Vagina (tissue), 2 donors: Measurements from ENCODE around the gene PLCB2. TPM values are rescaled to one million over a fixed set of nuclear protein-coding genes. Genes with fewer than 3 reads are reported as not detected.
A peak's percentile ranks its signal among the peaks of the same experiment; 100 is the strongest.

Source experiments
- DNase-seq, 2 donors: peaks; one replicate each; pipeline ENCODE4 v3.0.0-alpha.2; 2017; ENCODE audit errors: extremely low spot score in 2 of 2
- H3K27ac ChIP-seq: fragments of 200-600 bp; sonication (generic); one replicate; pipeline ENCODE4 v1.5.1; 2019
- H3K27me3 ChIP-seq: fragments of 200-600 bp; sonication (generic); one replicate; pipeline ENCODE4 v1.5.1; 2019
- H3K36me3 ChIP-seq, 2 donors: fragments of 200-600 bp; sonication (generic); one replicate each; pipeline ENCODE4 v1.5.1; 2017 to 2019
- H3K4me1 ChIP-seq: fragments of 200-600 bp; sonication (generic); one replicate; pipeline ENCODE4 v1.5.1; 2019
- H3K4me3 ChIP-seq, 2 donors: fragments of 200-600 bp; sonication (generic); 1 replicate in 1 of 2; 2 replicates in 1 of 2; pipeline ENCODE4 v1.5.1; 2016 to 2019
- H3K9me3 ChIP-seq: fragments of 200-600 bp; sonication (generic); one replicate; pipeline ENCODE4 v1.5.1; 2019
- POLR2A ChIP-seq, 2 donors: fragments of 450-650 bp; IDR thresholded peaks; one replicate each; pipeline ENCODE4 v1.6.1; 2017; ENCODE audit warnings: antibody characterized with exemption in 2 of 2, mild to moderate bottlenecking in 2 of 2, moderate library complexity in 2 of 2
- POLR2AphosphoS5 ChIP-seq, 2 donors: sonication (generic); formaldehyde crosslinking; IDR thresholded peaks; one replicate each; pipeline ENCODE4 v1.9.0; 2017; ENCODE audit warnings: antibody characterized with exemption in 2 of 2, mild to moderate bottlenecking in 2 of 2, low read depth in 1 of 2; ENCODE audit not compliant: insufficient read depth in 1 of 2
- intact Hi-C: fragments of 100-400 bp; cut with DNase I; formaldehyde crosslinking; loops from one replicate; pipeline ENCODE4 v1.15.1; 2023
- total RNA-seq: library from RNA; depleted of rRNA; stranded (reverse); fragments of >200 nt; gene quantifications from one replicate; pipeline ENCODE4 v1.2.3, GENCODE V29; 2016
- TF ChIP-seq, protein P1 (sequence below), 3 experiments: fragments of 450-650 bp in 2 of 3; fragments of 200-600 bp in 1 of 3; sonication (generic) in 1 of 3; IDR thresholded peaks; one replicate each; pipeline ENCODE4 v1.5.1; 2017 to 2019; ENCODE audit warnings: antibody characterized with exemption in 3 of 3, mild to moderate bottlenecking in 2 of 3, moderate library complexity in 2 of 3

The PLCB2 gene
- total RNA-seq, 1 donor from 2014 or later, result 14.0 TPM

DNA sequence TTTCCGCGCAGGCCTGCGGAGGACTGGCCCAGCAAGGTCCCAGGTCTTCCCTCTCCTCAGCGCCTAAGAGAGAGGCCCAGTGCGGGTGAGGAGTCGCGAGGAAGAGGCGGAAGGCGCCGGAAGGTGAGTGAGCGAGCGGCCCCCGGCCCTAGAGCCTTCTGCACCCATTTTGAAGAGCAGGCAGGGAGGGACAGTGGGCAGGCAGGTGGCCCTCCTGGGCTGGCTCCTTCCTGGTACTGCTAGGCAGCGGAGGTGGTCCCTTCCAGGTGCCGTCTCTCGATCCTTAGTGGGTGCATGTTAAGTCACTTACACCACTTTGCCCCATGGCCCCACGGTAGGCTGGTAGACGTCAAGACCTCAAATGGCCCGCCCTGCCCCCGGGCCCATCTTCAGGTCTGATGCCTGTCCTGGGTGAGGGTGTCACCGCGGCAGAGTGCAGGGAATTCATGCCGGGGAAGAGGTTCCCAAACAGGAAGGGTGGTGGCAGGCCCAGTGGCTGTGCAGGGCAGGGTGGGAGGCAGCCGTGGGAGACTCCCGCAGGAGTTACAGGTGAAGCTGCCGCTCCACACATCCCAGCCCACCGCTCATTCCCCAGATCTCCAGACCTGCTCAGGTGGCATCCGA is 54.5 kb downstream of the PLCB2 start:
- peak overlapping the region; percentile 61 for H3K27ac ChIP-seq
- no peaks in the 10 kb centered on the region for H3K36me3 ChIP-seq
- TF ChIP-seq POLR2A (IDR thresholded peaks at IDR 0.05) (no peak), POLR2AphosphoS5 (IDR thresholded peaks at IDR 0.05; ENCODE audit: insufficient read depth in 1 of 2, low read depth in 1 of 2) (no peak)
- TF ChIP-seq, protein P1, sequence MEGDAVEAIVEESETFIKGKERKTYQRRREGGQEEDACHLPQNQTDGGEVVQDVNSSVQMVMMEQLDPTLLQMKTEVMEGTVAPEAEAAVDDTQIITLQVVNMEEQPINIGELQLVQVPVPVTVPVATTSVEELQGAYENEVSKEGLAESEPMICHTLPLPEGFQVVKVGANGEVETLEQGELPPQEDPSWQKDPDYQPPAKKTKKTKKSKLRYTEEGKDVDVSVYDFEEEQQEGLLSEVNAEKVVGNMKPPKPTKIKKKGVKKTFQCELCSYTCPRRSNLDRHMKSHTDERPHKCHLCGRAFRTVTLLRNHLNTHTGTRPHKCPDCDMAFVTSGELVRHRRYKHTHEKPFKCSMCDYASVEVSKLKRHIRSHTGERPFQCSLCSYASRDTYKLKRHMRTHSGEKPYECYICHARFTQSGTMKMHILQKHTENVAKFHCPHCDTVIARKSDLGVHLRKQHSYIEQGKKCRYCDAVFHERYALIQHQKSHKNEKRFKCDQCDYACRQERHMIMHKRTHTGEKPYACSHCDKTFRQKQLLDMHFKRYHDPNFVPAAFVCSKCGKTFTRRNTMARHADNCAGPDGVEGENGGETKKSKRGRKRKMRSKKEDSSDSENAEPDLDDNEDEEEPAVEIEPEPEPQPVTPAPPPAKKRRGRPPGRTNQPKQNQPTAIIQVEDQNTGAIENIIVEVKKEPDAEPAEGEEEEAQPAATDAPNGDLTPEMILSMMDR (IDR thresholded peaks at IDR 0.05), result no peak

GRCh38 chr15:40252438-40253166 is 55.1 kb downstream of the PLCB2 start:
- intact Hi-C loops, result no loop called here
- peak overlapping the region; percentile 61 for H3K27ac ChIP-seq
- peak overlapping the region; percentile 49 to 57 for H3K4me3 ChIP-seq
- no peak for DNase-seq
- no peaks in the 10 kb centered on the region for H3K27me3 ChIP-seq
- TF ChIP-seq, protein P1 (IDR thresholded peaks at IDR 0.05), result no peak
- TF ChIP-seq POLR2A (IDR thresholded peaks at IDR 0.05), result no peak
- TF ChIP-seq POLR2AphosphoS5 (IDR thresholded peaks at IDR 0.05; ENCODE audit: insufficient read depth in 1 of 2, low read depth in 1 of 2), result no peak
- peaks cover 50% of the 10 kb centered on the region for H3K4me1 ChIP-seq
- no peaks in the 10 kb centered on the region for H3K9me3 ChIP-seq
- H3K36me3 ChIP-seq, result no peaks in the 10 kb centered on the region

More for the DNA sequence above, 54.5 kb downstream of the PLCB2 start:
- H3K4me3 ChIP-seq, result peak overlapping the region; percentile 49 to 57
- H3K27me3 ChIP-seq, result no peaks in the 10 kb centered on the region
- DNase-seq, result no peak
- peaks cover 48% of the 10 kb centered on the region for H3K4me1 ChIP-seq
- intact Hi-C loops, result no loop called here
- no peaks in the 10 kb centered on the region for H3K9me3 ChIP-seq

DNA sequence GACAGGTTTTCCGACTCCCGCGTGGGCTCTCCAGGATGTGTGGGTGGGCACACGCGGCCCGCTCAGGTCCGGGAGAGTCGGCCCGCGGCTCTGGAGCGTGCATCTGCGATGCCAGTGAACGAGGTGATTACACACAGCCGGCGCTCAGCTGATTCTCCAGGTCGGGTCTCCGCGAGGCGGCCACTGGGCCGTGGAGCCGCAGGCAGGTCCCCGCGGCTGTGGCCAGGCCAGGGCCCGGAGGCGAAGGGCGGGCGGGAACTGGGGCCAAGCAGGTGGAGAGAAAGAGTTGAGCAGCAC is 55.6 kb downstream of the PLCB2 start:
- TF ChIP-seq, protein P1 (IDR thresholded peaks at IDR 0.05), result no peak
- TF ChIP-seq POLR2AphosphoS5 (IDR thresholded peaks at IDR 0.05; ENCODE audit: insufficient read depth in 1 of 2, low read depth in 1 of 2), result no peak
- TF ChIP-seq POLR2A (IDR thresholded peaks at IDR 0.05), result no peak
- intact Hi-C loops, result no loop called here
- no peaks in the 10 kb centered on the region for H3K27me3 ChIP-seq
- H3K4me3 ChIP-seq, result peak overlapping the region; percentile 49 to 57
- no peak for DNase-seq
- no peaks in the 10 kb centered on the region for H3K9me3 ChIP-seq
- peaks cover 50% of the 10 kb centered on the region for H3K4me1 ChIP-seq
- H3K36me3 ChIP-seq, result no peaks in the 10 kb centered on the region
- H3K27ac ChIP-seq, result peak overlapping the region; percentile 61

DNA sequence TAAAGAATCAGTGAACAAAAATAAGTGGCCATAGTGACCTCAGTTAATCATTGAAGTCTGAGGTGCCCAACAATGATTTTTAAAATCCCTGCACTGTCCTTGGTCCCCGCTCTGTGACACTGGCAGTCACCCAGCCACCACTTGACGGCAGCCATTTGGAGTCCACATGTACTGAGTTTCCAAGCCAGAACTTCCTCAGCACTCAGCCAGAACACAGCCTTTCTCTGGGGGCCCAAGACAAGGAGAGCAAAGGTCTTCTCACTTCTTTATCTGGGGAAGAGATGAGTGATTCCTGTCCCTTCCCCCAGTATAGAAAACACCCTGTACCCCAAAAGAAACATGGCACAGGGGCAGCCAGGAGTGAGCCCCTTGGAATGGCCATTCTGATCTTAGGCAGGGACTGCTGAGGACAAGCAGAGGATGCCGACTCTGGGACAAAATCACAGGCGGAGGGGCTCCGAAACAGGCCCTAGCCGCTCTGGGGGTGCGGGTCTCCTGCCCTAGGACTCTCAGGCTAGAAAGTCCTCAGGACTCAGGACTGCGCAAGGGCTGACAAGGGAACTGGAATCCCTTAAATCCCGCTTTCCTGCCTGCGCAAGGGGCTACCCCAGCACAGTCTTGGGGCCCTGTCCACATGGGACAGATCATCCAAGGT is 56.1 kb downstream of the PLCB2 start:
- intact Hi-C loops, result no loop called here
- Histone ChIP-seq H3K36me3 (no peaks in the 10 kb centered on the region), H3K27ac (peak overlapping the region; percentile 61), H3K4me3 (peak overlapping the region in 1 of 2 donors; percentile 57), H3K9me3 (no peaks in the 10 kb centered on the region), H3K4me1 (peaks cover 50% of the 10 kb centered on the region), H3K27me3 (no peaks in the 10 kb centered on the region)
- TF ChIP-seq, protein P1 (IDR thresholded peaks at IDR 0.05), result no peak
- no peak for TF ChIP-seq POLR2A (IDR thresholded peaks at IDR 0.05)
- TF ChIP-seq POLR2AphosphoS5 (IDR thresholded peaks at IDR 0.05; ENCODE audit: insufficient read depth in 1 of 2, low read depth in 1 of 2), result no peak
- DNase-seq, result no peak
